ENCODE measurements around the gene AGBL5.

AGBL5 gene

GRCh38 chr2:27025281-27025800, 26.1 kb upstream of the AGBL5 start:
- DNase-seq = no peak

GRCh38 chr2:27025861-27026851, 25.3 kb upstream of the AGBL5 start:
- peak; percentile 19 for DNase-seq

GRCh38 chr2:27027211-27027651, 24.2 kb upstream of the AGBL5 start:
- no peak for DNase-seq

- no peak for DNase-seq
Observed at GRCh38 chr2:27029051-27029450, 22.4 kb upstream of the AGBL5 start.

- peak; percentile 77 for DNase-seq
Observed at GRCh38 chr2:27032495-27033252, 18.8 kb upstream of the AGBL5 start, which contains the start of gene TMEM214. TMEM214 (plus strand) TSS chr2:27032965; CDS start chr2:27033016, 51 bp downstream.

GRCh38 chr2:27033253-27033852, 18.1 kb upstream of the AGBL5 start:
- no peak for DNase-seq

- DNase-seq = no peak
Observed at GRCh38 chr2:27038012-27038411, 13.5 kb upstream of the AGBL5 start.

GRCh38 chr2:27038631-27039339, 12.7 kb upstream of the AGBL5 start:
- no peak for DNase-seq

GRCh38 chr2:27039426-27039825, 12.0 kb upstream of the AGBL5 start:
- no peak for DNase-seq

- DNase-seq = no peak
Observed at GRCh38 chr2:27039871-27040270, 11.6 kb upstream of the AGBL5 start.

GRCh38 chr2:27040282-27040681, 11.2 kb upstream of the AGBL5 start:
- DNase-seq = no peak

- no peak for DNase-seq
Observed at GRCh38 chr2:27041752-27042151, 9.7 kb upstream of the AGBL5 start.

GRCh38 chr2:27042159-27042661, 9.3 kb upstream of the AGBL5 start:
- no peak for DNase-seq

- DNase-seq = no peak
Observed at GRCh38 chr2:27042985-27043634, 8.4 kb upstream of the AGBL5 start.

- DNase-seq = no peak
Observed at GRCh38 chr2:27049422-27050280, 1.8 kb upstream of the AGBL5 start.

- peak; percentile 92 for DNase-seq
Observed at GRCh38 chr2:27050281-27050995, 1.0 kb upstream of the AGBL5 start.

GRCh38 chr2:27051902-27052645, 606 bp downstream of the AGBL5 start:
- DNase-seq = no peak

- no peak for DNase-seq
Observed at GRCh38 chr2:27053321-27053720, 1.9 kb downstream of the AGBL5 start.

- DNase-seq = no peak
Observed at GRCh38 chr2:27053776-27054175, 2.3 kb downstream of the AGBL5 start.
